HL-60 (cell line): ENCODE data around the gene ACR.

ENCODE experiments used
- CTCF ChIP-seq: IDR thresholded peaks from one replicate; pipeline ENCODE4 v1.5.1; 2011; ENCODE audit warnings: low read length, control low read depth, inconsistent platforms; ENCODE audit not compliant: insufficient read depth
- GABPA ChIP-seq: IDR thresholded peaks from 2 replicates; pipeline ENCODE4 v1.6.1; 2012; ENCODE audit warnings: low read depth
- REST ChIP-seq: IDR thresholded peaks from 2 replicates; pipeline ENCODE4 v1.6.1; 2012; ENCODE audit warnings: low read depth; ENCODE audit not compliant: insufficient replicate concordance
- SPI1 ChIP-seq: IDR thresholded peaks from 2 replicates; pipeline ENCODE4 v1.6.1; 2012; ENCODE audit warnings: low read depth, mild to moderate bottlenecking, borderline replicate concordance

GRCh38 chr22:50706481-50707125, 31.4 kb upstream of the ACR start:
- TF ChIP-seq CTCF (no peak), REST (no peak), GABPA (no peak), SPI1 (no peak)
